Lower leg skin (tissue), 4 donors: ENCODE measurements around the gene HSD17B11. TPM values are rescaled to one million over a fixed set of nuclear protein-coding genes. Genes with fewer than 3 reads are reported as not detected.
"Not testable (repeated sequence)": the region's sequence is repeated elsewhere in the genome, so short reads cannot be mapped to it uniquely, and the experiment has no call there.

Experiments
- DNase-seq, 2 donors: peaks; one replicate each; pipeline ENCODE4 v3.0.0-alpha.2; 2019; ENCODE audit warnings: low spot score in 2 of 2
- H3K4me3 ChIP-seq: fragments of 200-600 bp; sonication (generic); 2 replicates; pipeline ENCODE4 v1.5.1; 2017; ENCODE audit warnings: mild to moderate bottlenecking, low read depth; ENCODE audit not compliant: poor library complexity, severe bottlenecking
- CTCF ChIP-seq, 3 donors: fragments of 450-650 bp; IDR thresholded peaks; one replicate each; pipeline ENCODE4 v1.5.1; 2016; ENCODE audit warnings: antibody characterized with exemption in 3 of 3, mild to moderate bottlenecking in 3 of 3, moderate library complexity in 2 of 3
- POLR2A ChIP-seq, 2 donors: fragments of 450-650 bp; IDR thresholded peaks; one replicate each; pipeline ENCODE4 v1.6.1; 2016 to 2017; ENCODE audit warnings: antibody characterized with exemption in 2 of 2, mild to moderate bottlenecking in 1 of 2, moderate library complexity in 1 of 2
- WGBS, 2 donors: methylation state at CpG; one replicate each; pipeline ENCODE4 v1.1.5; 2018; 5-methylcytosine and 5-hydroxymethylcytosine counted together
- intact Hi-C: fragments of 100-400 bp; cut with DNase I; formaldehyde crosslinking; loops from one replicate; pipeline ENCODE4 v1.15.0; 2023; ENCODE audit warnings: low total_unique reads
- total RNA-seq, 4 donors: library from RNA; depleted of rRNA; stranded (reverse); fragments of >200 nt; gene quantifications; one replicate each; pipeline ENCODE4 v1.1.0, GENCODE V29; 2016

Gene HSD17B11
- total RNA-seq, 4 donors from 2014 or later, result 15.3 to 33.6 (median 23.2) TPM

GRCh38 chr4:87388901-87389300 lies 2.1 kb downstream of the HSD17B11 start:
- WGBS, 2 donors, result 89 to 91% methylated on average over 3 of the region's 3 CpGs

GRCh38 chr4:87387237-87387636 lies 3.8 kb downstream of the HSD17B11 start:
- intact Hi-C loops, result loop anchor here (10.0 kb wide), 1 partner anchor 458 kb away; no protein-coding TSS in a partner anchor
- no peak for DNase-seq
- no peak overlapping the region for H3K4me3 ChIP-seq
- TF ChIP-seq CTCF (IDR thresholded peaks at IDR 0.05) (no peak), POLR2A (IDR thresholded peaks at IDR 0.05) (no peak)
- whole genome bisulfite sequencing, 2 donors, result 93 to 96% methylated on average over 3 of the region's 3 CpGs

More at GRCh38 chr4:87388901-87389300, 2.1 kb downstream of the HSD17B11 start:
- TF ChIP-seq POLR2A (IDR thresholded peaks at IDR 0.05) (no peak), CTCF (IDR thresholded peaks at IDR 0.05) (no peak)
- intact Hi-C loops, result loop anchor here (10.0 kb wide), 1 partner anchor 456 kb away; no protein-coding TSS in a partner anchor
- no peak overlapping the region for H3K4me3 ChIP-seq
- no peak for DNase-seq

GRCh38 chr4:87384466-87385132 lies 6.4 kb downstream of the HSD17B11 start:
- intact Hi-C loops, result loop anchor here (10.0 kb wide), 1 partner anchor 460 kb away; no protein-coding TSS in a partner anchor
- DNase-seq, H3K4me3 ChIP-seq: not testable (repeated sequence)
- 94 to 97% methylated on average over 9 of the region's 9 CpGs for WGBS, 2 donors

- no peak overlapping the region for H3K4me3 ChIP-seq
- DNase-seq, result no peak
- 90 to 93% methylated on average over 3 of the region's 3 CpGs for WGBS, 2 donors
- TF ChIP-seq CTCF (IDR thresholded peaks at IDR 0.05), result no peak
- no peak for TF ChIP-seq POLR2A (IDR thresholded peaks at IDR 0.05)
- intact Hi-C loops, result loop anchor here (10.0 kb wide), 1 partner anchor 462 kb away; no protein-coding TSS in a partner anchor
Observed at GRCh38 chr4:87382931-87383330, 8.1 kb downstream of the HSD17B11 start.

GRCh38 chr4:87382116-87382515 lies 8.9 kb downstream of the HSD17B11 start:
- WGBS, 2 donors, result 62 to 65% methylated on average over 2 of the region's 2 CpGs
- DNase-seq, result no peak
- intact Hi-C loops, result loop anchor here (10.0 kb wide), 1 partner anchor 463 kb away; no protein-coding TSS in a partner anchor
- TF ChIP-seq POLR2A (IDR thresholded peaks at IDR 0.05) (no peak), CTCF (IDR thresholded peaks at IDR 0.05) (no peak)
- no peak overlapping the region for H3K4me3 ChIP-seq

GRCh38 chr4:87377816-87378215 lies 13.2 kb downstream of the HSD17B11 start:
- no peak for TF ChIP-seq CTCF (IDR thresholded peaks at IDR 0.05)
- TF ChIP-seq POLR2A (IDR thresholded peaks at IDR 0.05), result no peak
- no peak overlapping the region for H3K4me3 ChIP-seq
- DNase-seq, result no peak
- intact Hi-C loops, result no loop called here
- WGBS, 2 donors, result 73 to 81% methylated on average over 2 of the region's 2 CpGs
